Lung (tissue), 12 donors: ENCODE data around the gene STAT5B. TPM values are rescaled to one million over a fixed set of nuclear protein-coding genes. Genes with fewer than 3 reads are reported as not detected.
A peak's percentile ranks its signal among the peaks of the same experiment; 100 is the strongest.
"Not testable (repeated sequence)": the region's sequence is repeated elsewhere in the genome, so short reads cannot be mapped to it uniquely, and the experiment has no call there.

Experiments used
- ATAC-seq: fragments of 200-7000 bp; cut with Tn5 transposase; one replicate; pipeline ENCODE4 v1.9.1; 2020; ENCODE audit warnings: moderate number of reproducible peaks; ENCODE audit not compliant: insufficient read depth, low FRiP score
- DNase-seq, 3 donors: peaks; one replicate each; pipeline ENCODE4 v3.0.0-alpha.2; 2013 to 2017
- H3K27ac ChIP-seq, 2 donors: one replicate each; pipeline ENCODE4 v1.5.1; 2013; ENCODE audit warnings: mild to moderate bottlenecking in 2 of 2, moderate library complexity in 2 of 2, control low read depth in 1 of 2, inconsistent platforms in 1 of 2, low read depth in 1 of 2, low read length in 1 of 2
- H3K27me3 ChIP-seq, 3 donors: one replicate each; pipeline ENCODE4 v1.5.1; 2013; ENCODE audit warnings: low read length in 2 of 3; ENCODE audit not compliant: control insufficient read depth in 3 of 3, insufficient read depth in 3 of 3
- H3K36me3 ChIP-seq, 4 donors: one replicate each; pipeline ENCODE4 v1.5.1; 2013; ENCODE audit warnings: low read length in 4 of 4, mild to moderate bottlenecking in 1 of 4, moderate library complexity in 1 of 4; ENCODE audit not compliant: control insufficient read depth in 4 of 4, insufficient read depth in 4 of 4
- H3K4me1 ChIP-seq, 5 donors: one replicate each; pipeline ENCODE4 v1.5.1; 2013; ENCODE audit warnings: low read length in 5 of 5, mild to moderate bottlenecking in 2 of 5, moderate library complexity in 1 of 5; ENCODE audit not compliant: control insufficient read depth in 5 of 5, insufficient read depth in 5 of 5
- H3K4me3 ChIP-seq: one replicate; pipeline ENCODE4 v1.5.1; 2013; ENCODE audit warnings: mild to moderate bottlenecking, control low read depth, moderate library complexity
- H3K9ac ChIP-seq, 2 donors: one replicate each; pipeline ENCODE4 v1.5.1; 2013; ENCODE audit warnings: low read length in 2 of 2, control low read depth in 1 of 2; ENCODE audit not compliant: insufficient read depth in 1 of 2
- H3K9me3 ChIP-seq, 4 donors: one replicate each; pipeline ENCODE4 v1.5.1; 2013; ENCODE audit warnings: low read length in 3 of 4, mild to moderate bottlenecking in 1 of 4, moderate library complexity in 1 of 4; ENCODE audit not compliant: control insufficient read depth in 4 of 4, insufficient read depth in 3 of 4
- CTCF ChIP-seq: IDR thresholded peaks from 2 replicates; pipeline ENCODE4 v1.5.1; 2012; ENCODE audit warnings: mild to moderate bottlenecking; ENCODE audit errors: control extremely low read depth, extremely low read depth
- WGBS, 2 donors: extraction: QIAGEN DNeasy Blood & Tissue Kit; methylation state at CpG; one replicate each; pipeline ENCODE4 v1.1.7; 2013; 5-methylcytosine and 5-hydroxymethylcytosine counted together
- polyA plus RNA-seq, 2 donors: library from polyadenylated mRNA; stranded (reverse); fragments of 200-250 nt; gene quantifications; one replicate each; pipeline ENCODE4 v1.2.1, GENCODE V29; 2013
- total RNA-seq, 2 donors: library from RNA; depleted of rRNA in 1 of 2; stranded (reverse); fragments of >200 nt in 1 of 2; gene quantifications; one replicate each; pipeline ENCODE4 v1.2.1, GENCODE V29; 2014 to 2021
- donor health status: control.
- donor health status: control.
- donor health status: Bipolar disorder and iron deficiency.
- donor health status: healthy.
- donor health status: DM: yes; HTN: yes; CAD: no.

Gene STAT5B
- total and polyA plus RNA-seq, 4 donors, result 23.3 to 53.6 (median 48.1) TPM

- H3K27me3 ChIP-seq, result no peaks in the 10 kb centered on the region
- TF ChIP-seq CTCF, result no peak
- 85 to 94% methylated on average over 5 of the region's 5 CpGs for WGBS, 2 donors
- ATAC-seq (no peak), DNase-seq (peak in 1 of 3 donors; percentile 14)
- no peaks in the 10 kb centered on the region for H3K9me3 ChIP-seq
- H3K9ac ChIP-seq, result peak overlapping the region in 1 of 2 donors; percentile 28
- peak overlapping the region in 1 of 2 donors; percentile 87 for H3K27ac ChIP-seq
- H3K4me3 ChIP-seq, result no peak overlapping the region
- H3K36me3 ChIP-seq, result peaks cover 0 to 1% (median 0%) of the 10 kb centered on the region in 4 donors
- peaks cover 0 to 22% (median 11%) of the 10 kb centered on the region in 5 donors for H3K4me1 ChIP-seq
Observed at GRCh38 chr17:42247734-42248133, 28.5 kb downstream of the STAT5B start.

GRCh38 chr17:42246515-42246914 lies 29.7 kb downstream of the STAT5B start:
- Histone ChIP-seq H3K36me3 (peaks cover 0 to 1% (median 0%) of the 10 kb centered on the region in 4 donors), H3K27me3 (no peaks in the 10 kb centered on the region), H3K4me3 (no peak overlapping the region), H3K9me3 (no peaks in the 10 kb centered on the region), H3K27ac (peak overlapping the region in 1 of 2 donors; percentile 32), H3K4me1 (peaks cover 0 to 22% (median 12%) of the 10 kb centered on the region in 5 donors), H3K9ac (no peak overlapping the region)
- WGBS, 2 donors, result 65 to 67% methylated on average over 7 of the region's 7 CpGs
- DNase-seq, result no peak
- TF ChIP-seq CTCF, result no peak
- no peak for ATAC-seq

- H3K9me3 ChIP-seq, ATAC-seq, H3K27ac ChIP-seq, H3K9ac ChIP-seq, DNase-seq, H3K4me3 ChIP-seq, H3K27me3 ChIP-seq, H3K36me3 ChIP-seq: not testable (repeated sequence)
- WGBS, 2 donors, result 96 to 98% methylated on average over 11 of the region's 11 CpGs
- H3K4me1 ChIP-seq, result peaks cover 0 to 25% (median 12%) of the 10 kb centered on the region in 5 donors
Observed at GRCh38 chr17:42245183-42245582, 31.0 kb downstream of the STAT5B start.

- H3K4me3 ChIP-seq, H3K9ac ChIP-seq, H3K36me3 ChIP-seq, DNase-seq, ATAC-seq, H3K9me3 ChIP-seq, H3K27me3 ChIP-seq, H3K27ac ChIP-seq: not testable (repeated sequence)
- 93 to 98% methylated on average over 3 of the region's 3 CpGs for WGBS, 2 donors
- peaks cover 0 to 16% (median 9%) of the 10 kb centered on the region in 5 donors for H3K4me1 ChIP-seq
Observed at GRCh38 chr17:42244116-42244515, 32.1 kb downstream of the STAT5B start.
